GM21423 (cell line): ENCODE data around the gene CORO7.
"Not testable (repeated sequence)": the region's sequence is repeated elsewhere in the genome, so short reads cannot be mapped to it uniquely, and the experiment has no call there.

Experiments
- ATAC-seq: cut with Tn5 transposase; IDR thresholded peaks from one replicate; pipeline ENCODE4 v1.9.1; 2021; ENCODE audit warnings: mild to moderate bottlenecking, moderate library complexity; ENCODE audit not compliant: unreplicated experiment

Gene CORO7

GRCh38 chr16:4403133-4403949, 13.1 kb downstream of the CORO7 start:
- ATAC-seq = no peak

- no peak for ATAC-seq
These were observed 13.8 kb downstream of the CORO7 start for GRCh38 chr16:4402439-4403132.

GRCh38 chr16:4401510-4401909, 14.9 kb downstream of the CORO7 start:
- no peak for ATAC-seq

- no peak for ATAC-seq
These were observed 15.3 kb downstream of the CORO7 start for GRCh38 chr16:4401094-4401501.

- ATAC-seq = no peak
These were observed 17.2 kb downstream of the CORO7 start for GRCh38 chr16:4399001-4399730.

GRCh38 chr16:4395055-4395726, 21.2 kb downstream of the CORO7 start:
- ATAC-seq = no peak

- ATAC-seq = not testable (repeated sequence)
These were observed 22.5 kb downstream of the CORO7 start for GRCh38 chr16:4393850-4394249.

GRCh38 chr16:4393240-4393600, 23.2 kb downstream of the CORO7 start:
- no peak for ATAC-seq

GRCh38 chr16:4392382-4393239, 23.8 kb downstream of the CORO7 start:
- no peak for ATAC-seq

- ATAC-seq = no peak
These were observed 24.6 kb downstream of the CORO7 start for GRCh38 chr16:4391631-4392381.

GRCh38 chr16:4390266-4391260, 25.8 kb downstream of the CORO7 start:
- ATAC-seq = no peak

- no peak for ATAC-seq
These were observed 27.1 kb downstream of the CORO7 start for GRCh38 chr16:4389051-4389955.

GRCh38 chr16:4388271-4389021, 27.9 kb downstream of the CORO7 start:
- ATAC-seq = no peak

GRCh38 chr16:4387781-4388180, 28.6 kb downstream of the CORO7 start:
- no peak for ATAC-seq

- ATAC-seq = no peak
These were observed 29.3 kb downstream of the CORO7 start for GRCh38 chr16:4386951-4387565.

- no peak for ATAC-seq
These were observed 30.0 kb downstream of the CORO7 start for GRCh38 chr16:4386451-4386805.
